Renal cortical epithelial cell (primary cell): Measurements from ENCODE around the gene PIEZO1. TPM values are rescaled to one million over a fixed set of nuclear protein-coding genes. Genes with fewer than 3 reads are reported as not detected.
"Not testable (repeated sequence)": the region's sequence is repeated elsewhere in the genome, so short reads cannot be mapped to it uniquely, and the experiment has no call there.

ENCODE experiments used
- DNase-seq: peaks from one replicate; pipeline ENCODE4 v3.0.0-alpha.2; 2011; ENCODE audit warnings: low read depth
- total RNA-seq: library from RNA; depleted of rRNA; stranded (reverse); fragments of >200 nt; gene quantifications from 2 replicates; pipeline ENCODE4 v1.2.3, GENCODE V29; 2014

The PIEZO1 gene
- total RNA-seq, 1 donor from 2014 or later, result 282 TPM

GRCh38 chr16:88805340-88805715 lies 20.3 kb upstream of the PIEZO1 start:
- DNase-seq, result no peak

GRCh38 chr16:88804552-88805339 lies 19.7 kb upstream of the PIEZO1 start:
- no peak for DNase-seq

DNA sequence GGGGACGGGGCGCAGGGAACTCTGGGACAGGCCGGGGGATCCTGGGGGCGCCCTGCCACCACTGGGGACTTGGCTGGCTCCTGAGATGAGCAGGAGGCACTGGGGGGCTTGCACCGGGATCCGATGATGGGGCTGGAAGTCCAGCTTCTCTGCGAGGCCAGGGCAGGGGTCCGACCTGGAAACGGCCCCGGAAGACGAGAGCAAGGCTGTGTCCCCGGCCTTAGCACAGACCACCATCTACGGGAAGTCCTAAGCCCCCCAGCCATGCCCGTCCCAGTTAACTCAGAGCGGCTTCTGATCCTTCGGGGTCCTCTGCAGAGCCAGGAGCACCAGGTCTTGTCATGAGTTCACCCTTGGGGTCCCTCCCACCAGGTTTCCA lies 19.1 kb upstream of the PIEZO1 start:
- no peak for DNase-seq

- DNase-seq, result peak; percentile 17
These were observed 18.4 kb upstream of the PIEZO1 start, which contains the start of gene CDT1 for GRCh38 chr16:88803264-88803987. Gene CDT1, plus strand, starts transcription at chr16:88803789. Its CDS starts 43 bp downstream, at chr16:88803832.

- no peak for DNase-seq
These were observed 15.2 kb upstream of the PIEZO1 start for GRCh38 chr16:88800277-88800592.

- DNase-seq, result no peak
These were observed 14.7 kb upstream of the PIEZO1 start for GRCh38 chr16:88799569-88800276.

GRCh38 chr16:88798772-88799455 lies 13.9 kb upstream of the PIEZO1 start:
- no peak for DNase-seq

GRCh38 chr16:88798073-88798472 lies 13.1 kb upstream of the PIEZO1 start:
- no peak for DNase-seq

GRCh38 chr16:88796278-88796677 lies 11.3 kb upstream of the PIEZO1 start:
- DNase-seq, result no peak

GRCh38 chr16:88793251-88793954 lies 8.4 kb upstream of the PIEZO1 start:
- no peak for DNase-seq

GRCh38 chr16:88792668-88793250 lies 7.7 kb upstream of the PIEZO1 start:
- DNase-seq, result no peak

GRCh38 chr16:88792078-88792550 lies 7.1 kb upstream of the PIEZO1 start:
- DNase-seq, result no peak

DNA sequence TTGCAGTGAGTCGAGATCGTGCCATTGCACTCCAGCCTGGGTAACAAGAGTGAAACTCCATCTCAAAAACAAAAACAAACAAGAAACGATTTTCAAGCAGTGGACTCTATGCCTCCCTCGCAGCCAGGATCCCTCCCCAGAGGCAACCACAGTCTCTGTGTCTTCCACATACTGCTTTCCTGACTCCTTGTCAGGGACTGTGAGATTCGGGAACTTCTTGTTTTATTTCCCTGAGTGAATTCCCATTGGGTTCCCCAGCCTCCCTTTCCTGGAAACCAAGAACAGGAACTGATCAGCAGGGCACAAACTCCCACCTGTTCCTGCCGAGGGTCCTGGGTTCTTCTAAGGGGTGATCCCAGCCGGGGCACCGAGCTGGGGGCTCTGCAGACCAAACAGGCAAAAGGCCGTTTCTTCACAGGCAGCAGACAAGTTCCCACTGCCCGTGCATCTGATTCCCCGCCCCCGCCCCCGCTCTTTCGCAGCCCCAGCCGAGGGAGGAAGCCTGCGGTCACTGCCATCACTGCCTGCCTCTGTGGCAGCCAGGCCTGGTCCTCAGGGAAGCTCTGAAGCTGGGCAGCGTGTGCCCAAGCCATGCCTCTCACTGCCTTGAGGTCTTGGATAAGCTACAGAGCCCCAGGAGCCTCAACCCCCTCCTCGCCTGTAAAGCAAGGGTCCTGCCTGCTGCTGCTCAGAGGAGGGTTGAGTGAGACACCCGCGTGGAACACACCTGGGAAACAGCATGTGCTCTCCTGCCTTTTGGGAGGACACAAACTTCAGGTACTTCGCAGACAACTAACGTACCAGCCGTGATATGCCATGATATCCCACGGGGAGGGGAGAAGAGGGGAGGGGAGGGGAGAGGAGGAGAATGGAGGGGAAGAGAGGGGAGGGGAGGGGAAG lies 5.5 kb upstream of the PIEZO1 start:
- DNase-seq, result no peak

- DNase-seq, result no peak
These were observed 4.6 kb upstream of the PIEZO1 start for GRCh38 chr16:88789594-88789993.

- not testable (repeated sequence) for DNase-seq
These were observed 3.7 kb upstream of the PIEZO1 start for GRCh38 chr16:88788749-88789148.

- no peak for DNase-seq
These were observed 2.7 kb upstream of the PIEZO1 start for GRCh38 chr16:88787579-88788314.

- DNase-seq, result no peak
These were observed 239 bp downstream of the PIEZO1 start for GRCh38 chr16:88784856-88785105.

DNA sequence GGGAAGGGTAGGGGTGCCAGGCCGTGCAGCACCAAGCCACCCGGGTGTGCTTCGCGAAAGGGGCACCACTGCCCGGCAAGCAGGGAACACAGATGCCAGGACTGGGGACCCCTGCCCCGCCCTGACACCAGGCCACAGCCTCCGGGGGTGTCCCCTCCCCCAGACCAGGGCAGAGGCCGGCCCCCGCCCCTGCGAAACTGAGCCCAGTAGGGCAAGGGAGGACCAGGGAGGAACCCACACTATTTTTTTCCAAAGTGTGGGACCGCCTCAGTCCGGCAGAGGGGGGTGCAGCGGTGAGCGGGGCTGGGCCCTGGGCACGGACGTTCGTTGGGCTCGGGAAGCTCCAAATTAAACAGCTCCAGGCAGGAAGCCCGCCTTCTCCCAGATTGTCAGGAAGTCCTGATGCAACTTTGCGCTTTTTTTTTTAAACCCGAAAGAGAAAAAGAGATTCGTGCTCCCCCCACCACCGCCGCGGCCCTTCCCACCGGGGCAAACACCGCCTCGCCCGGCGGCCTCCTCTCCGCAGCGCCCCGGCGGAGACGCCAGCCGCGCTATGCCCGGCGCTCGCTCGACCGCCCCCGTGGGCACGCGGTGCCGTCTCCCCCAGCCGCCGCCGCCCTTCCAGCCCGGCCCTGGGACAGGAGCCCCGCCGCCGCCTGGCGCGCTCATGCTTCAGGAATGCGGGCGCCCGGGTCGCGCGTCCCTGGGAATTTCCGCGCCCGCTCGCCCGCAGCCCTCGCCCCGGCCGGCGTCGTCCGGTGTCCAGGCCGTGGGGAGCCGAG lies 755 bp downstream of the PIEZO1 start:
- peak; percentile 42 for DNase-seq
